ENCODE data around the gene LHX2.

Gene LHX2

GRCh38 chr9:124038239-124038638 is 26.7 kb downstream of the LHX2 start:
- Histone ChIP-seq H3K9me3 (ENCODE audit: insufficient read depth, low read length) (no peaks in the 10 kb centered on the region), H3K36me3 (ENCODE audit: insufficient read depth, insufficient read length, low read length) (no peaks in the 10 kb centered on the region), H3K4me3 (ENCODE audit: insufficient read length, low read depth) (no peak overlapping the region), H3K27me3 (ENCODE audit: insufficient read depth, insufficient read length) (peaks cover 16% of the 10 kb centered on the region), H3K4me1 (ENCODE audit: insufficient read depth, insufficient read length) (peaks cover 17% of the 10 kb centered on the region), H3K9ac (ENCODE audit: insufficient read length, low read depth) (no peak overlapping the region)
- TF ChIP-seq YY1 (IDR thresholded peaks at IDR 0.05; ENCODE audit: insufficient read depth, insufficient read length) = no peak
- no peak for TF ChIP-seq SUZ12 (IDR thresholded peaks at IDR 0.05; ENCODE audit: extremely low read depth, insufficient read depth, insufficient read length)
- TF ChIP-seq ZNF274 (IDR thresholded peaks at IDR 0.05; ENCODE audit: low read depth, low read length) = no peak
- no peak for DNase-seq (ENCODE audit: low read depth, low spot score)

GRCh38 chr9:124038790-124039633 is 27.4 kb downstream of the LHX2 start:
- no peak for TF ChIP-seq YY1 (IDR thresholded peaks at IDR 0.05; ENCODE audit: insufficient read depth, insufficient read length)
- no peak for TF ChIP-seq ZNF274 (IDR thresholded peaks at IDR 0.05; ENCODE audit: low read depth, low read length)
- no peak for TF ChIP-seq SUZ12 (IDR thresholded peaks at IDR 0.05; ENCODE audit: extremely low read depth, insufficient read depth, insufficient read length)
- Histone ChIP-seq H3K4me1 (ENCODE audit: insufficient read depth, insufficient read length) (peaks cover 17% of the 10 kb centered on the region), H3K9me3 (ENCODE audit: insufficient read depth, low read length) (no peaks in the 10 kb centered on the region), H3K9ac (ENCODE audit: insufficient read length, low read depth) (no peak overlapping the region), H3K27me3 (ENCODE audit: insufficient read depth, insufficient read length) (peaks cover 17% of the 10 kb centered on the region), H3K4me3 (ENCODE audit: insufficient read length, low read depth) (no peak overlapping the region), H3K36me3 (ENCODE audit: insufficient read depth, insufficient read length, low read length) (no peaks in the 10 kb centered on the region)
- no peak for DNase-seq (ENCODE audit: low read depth, low spot score)

- H3K27me3 ChIP-seq (ENCODE audit: insufficient read depth, insufficient read length) = peaks cover 24% of the 10 kb centered on the region
- DNase-seq (ENCODE audit: low read depth, low spot score) = no peak
- H3K9me3 ChIP-seq (ENCODE audit: insufficient read depth, low read length) = no peaks in the 10 kb centered on the region
- peak overlapping the region; percentile 55 for H3K4me3 ChIP-seq (ENCODE audit: insufficient read length, low read depth)
- TF ChIP-seq SUZ12 (IDR thresholded peaks at IDR 0.05; ENCODE audit: extremely low read depth, insufficient read depth, insufficient read length) (no peak), YY1 (IDR thresholded peaks at IDR 0.05; ENCODE audit: insufficient read depth, insufficient read length) (no peak), ZNF274 (IDR thresholded peaks at IDR 0.05; ENCODE audit: low read depth, low read length) (no peak)
- H3K36me3 ChIP-seq (ENCODE audit: insufficient read depth, insufficient read length, low read length) = no peaks in the 10 kb centered on the region
- H3K9ac ChIP-seq (ENCODE audit: insufficient read length, low read depth) = peak overlapping the region; percentile 77
- peaks cover 17% of the 10 kb centered on the region for H3K4me1 ChIP-seq (ENCODE audit: insufficient read depth, insufficient read length)
Measured at GRCh38 chr9:124040186-124040931, 28.8 kb downstream of the LHX2 start.

GRCh38 chr9:124040935-124041816 is 29.6 kb downstream of the LHX2 start:
- peaks cover 25% of the 10 kb centered on the region for H3K27me3 ChIP-seq (ENCODE audit: insufficient read depth, insufficient read length)
- peaks cover 17% of the 10 kb centered on the region for H3K4me1 ChIP-seq (ENCODE audit: insufficient read depth, insufficient read length)
- H3K9me3 ChIP-seq (ENCODE audit: insufficient read depth, low read length) = no peaks in the 10 kb centered on the region
- H3K4me3 ChIP-seq (ENCODE audit: insufficient read length, low read depth) = peak overlapping the region; percentile 55
- TF ChIP-seq SUZ12 (IDR thresholded peaks at IDR 0.05; ENCODE audit: extremely low read depth, insufficient read depth, insufficient read length) = no peak
- no peak for TF ChIP-seq YY1 (IDR thresholded peaks at IDR 0.05; ENCODE audit: insufficient read depth, insufficient read length)
- no peak for TF ChIP-seq ZNF274 (IDR thresholded peaks at IDR 0.05; ENCODE audit: low read depth, low read length)
- no peak for DNase-seq (ENCODE audit: low read depth, low spot score)
- H3K9ac ChIP-seq (ENCODE audit: insufficient read length, low read depth) = peak overlapping the region; percentile 77
- H3K36me3 ChIP-seq (ENCODE audit: insufficient read depth, insufficient read length, low read length) = no peaks in the 10 kb centered on the region

GRCh38 chr9:124041817-124042116 is 30.2 kb downstream of the LHX2 start:
- Histone ChIP-seq H3K9ac (ENCODE audit: insufficient read length, low read depth) (peak overlapping the region; percentile 77), H3K4me1 (ENCODE audit: insufficient read depth, insufficient read length) (peaks cover 17% of the 10 kb centered on the region), H3K9me3 (ENCODE audit: insufficient read depth, low read length) (no peaks in the 10 kb centered on the region), H3K4me3 (ENCODE audit: insufficient read length, low read depth) (no peak overlapping the region), H3K27me3 (ENCODE audit: insufficient read depth, insufficient read length) (peaks cover 29% of the 10 kb centered on the region), H3K36me3 (ENCODE audit: insufficient read depth, insufficient read length, low read length) (no peaks in the 10 kb centered on the region)
- DNase-seq (ENCODE audit: low read depth, low spot score) = no peak
- no peak for TF ChIP-seq SUZ12 (IDR thresholded peaks at IDR 0.05; ENCODE audit: extremely low read depth, insufficient read depth, insufficient read length)
- TF ChIP-seq YY1 (IDR thresholded peaks at IDR 0.05; ENCODE audit: insufficient read depth, insufficient read length) = no peak
- no peak for TF ChIP-seq ZNF274 (IDR thresholded peaks at IDR 0.05; ENCODE audit: low read depth, low read length)

- DNase-seq (ENCODE audit: low read depth, low spot score) = no peak
- TF ChIP-seq ZNF274 (IDR thresholded peaks at IDR 0.05; ENCODE audit: low read depth, low read length) (no peak), SUZ12 (IDR thresholded peaks at IDR 0.05; ENCODE audit: extremely low read depth, insufficient read depth, insufficient read length) (no peak), YY1 (IDR thresholded peaks at IDR 0.05; ENCODE audit: insufficient read depth, insufficient read length) (no peak)
- no peaks in the 10 kb centered on the region for H3K9me3 ChIP-seq (ENCODE audit: insufficient read depth, low read length)
- peaks cover 17% of the 10 kb centered on the region for H3K4me1 ChIP-seq (ENCODE audit: insufficient read depth, insufficient read length)
- H3K27me3 ChIP-seq (ENCODE audit: insufficient read depth, insufficient read length) = peaks cover 29% of the 10 kb centered on the region
- H3K4me3 ChIP-seq (ENCODE audit: insufficient read length, low read depth) = no peak overlapping the region
- H3K9ac ChIP-seq (ENCODE audit: insufficient read length, low read depth) = no peak overlapping the region
- H3K36me3 ChIP-seq (ENCODE audit: insufficient read depth, insufficient read length, low read length) = no peaks in the 10 kb centered on the region
Measured at GRCh38 chr9:124042201-124042721, 30.7 kb downstream of the LHX2 start.
